K562 (cell line): ENCODE measurements around the gene UBE2B. TPM values are rescaled to one million over a fixed set of nuclear protein-coding genes. Genes with fewer than 3 reads are reported as not detected.

ENCODE experiments used
- BCL6 ChIP-seq: fragments of 250-450 bp; sonication (Bioruptor Pico); IDR thresholded peaks from 2 replicates; pipeline ENCODE4 v1.4.0; 2020
- CBX5 ChIP-seq: IDR thresholded peaks from 2 replicates; pipeline ENCODE4 v1.6.1; 2014; ENCODE audit warnings: low read depth, borderline replicate concordance
- CCNT2 ChIP-seq: IDR thresholded peaks from 2 replicates; pipeline ENCODE4 v1.6.1; 2011; ENCODE audit warnings: borderline replicate concordance, low read depth, mild to moderate bottlenecking, moderate library complexity, mixed read lengths, low read length; ENCODE audit not compliant: insufficient read length; ENCODE audit errors: extremely low read depth
- DIDO1 ChIP-seq: fragments of 450-650 bp; IDR thresholded peaks from 2 replicates; pipeline ENCODE4 v1.6.1; 2016; ENCODE audit warnings: low read depth, missing biosample characterization, missing genetic modification characterization
- EHMT2 ChIP-seq: fragments of 450-650 bp; IDR thresholded peaks from 2 replicates; pipeline ENCODE4 v1.6.1; 2018; ENCODE audit warnings: antibody characterized with exemption
- EP400 ChIP-seq: fragments of 450-650 bp; IDR thresholded peaks from 2 replicates; pipeline ENCODE4 v1.6.1; 2017; ENCODE audit warnings: antibody characterized with exemption, mild to moderate bottlenecking, moderate library complexity
- ESRRB ChIP-seq: fragments of 250-450 bp; sonication (Bioruptor Pico); IDR thresholded peaks from 2 replicates; pipeline ENCODE4 v1.5.0; 2020; ENCODE audit warnings: mild to moderate bottlenecking, moderate library complexity, borderline replicate concordance
- FUS ChIP-seq: fragments of 200-400 bp; formaldehyde crosslinking; optimal IDR thresholded peaks from 2 replicates; pipeline ENCODE3; 2017; ENCODE audit warnings: low read depth, low read length
- GATA2 ChIP-seq: sonication (generic); formaldehyde crosslinking; IDR thresholded peaks from 2 replicates; pipeline ENCODE4 v1.4.0; 2020; ENCODE audit warnings: mild to moderate bottlenecking, missing genetic modification reagents
- HDAC8 ChIP-seq: fragments of 450-650 bp; IDR thresholded peaks from 2 replicates; pipeline ENCODE4 v1.6.1; 2016; ENCODE audit warnings: mild to moderate bottlenecking, missing genetic modification characterization, moderate library complexity, missing compliant biosample characterization
- IRF2 ChIP-seq: sonication (generic); formaldehyde crosslinking; IDR thresholded peaks from 2 replicates; pipeline ENCODE4 v1.8.1; 2022; ENCODE audit warnings: mild to moderate bottlenecking, missing genetic modification reagents
- LEF1 ChIP-seq: fragments of 450-650 bp; IDR thresholded peaks from 2 replicates; pipeline ENCODE4 v1.6.1; 2016; ENCODE audit warnings: mild to moderate bottlenecking
- OTX1 ChIP-seq: fragments of 450-650 bp; formaldehyde crosslinking; IDR thresholded peaks from 2 replicates; pipeline ENCODE4 v1.4.0; 2022; ENCODE audit warnings: mild to moderate bottlenecking
- RFX5 ChIP-seq: IDR thresholded peaks from 2 replicates; pipeline ENCODE4 v1.6.1; 2011; ENCODE audit warnings: low read depth, mild to moderate bottlenecking, improper control_type of control experiment, low read length
- STAT5B ChIP-seq: fragments of 250-450 bp; sonication (Bioruptor Pico); IDR thresholded peaks from 2 replicates; pipeline ENCODE4 v1.8.0; 2021; ENCODE audit warnings: mild to moderate bottlenecking, inconsistent platforms
- TCFL5 ChIP-seq: fragments of 250-450 bp; sonication (Bioruptor Pico); conservative IDR thresholded peaks from 2 replicates; pipeline ENCODE4 v1.6.1; 2021; ENCODE audit warnings: mild to moderate bottlenecking, moderate library complexity, matching md5 sums
- ZBTB7A ChIP-seq: IDR thresholded peaks from 2 replicates; pipeline ENCODE4 v1.6.1; 2011; ENCODE audit warnings: low read depth, mild to moderate bottlenecking, low read length, moderate library complexity, borderline replicate concordance; ENCODE audit not compliant: control insufficient read depth
- ZFP36 ChIP-seq: fragments of 150-350 bp; IDR thresholded peaks from 2 replicates; pipeline ENCODE4 v1.6.1; 2018; ENCODE audit warnings: low read length, low read depth; ENCODE audit not compliant: partially characterized antibody
- ZNF354B ChIP-seq: fragments of 250-450 bp; sonication (Bioruptor Pico); IDR thresholded peaks from 2 replicates; pipeline ENCODE4 v1.4.0; 2020
- ZNF408 ChIP-seq: fragments of 250-450 bp; sonication (Bioruptor Pico); IDR thresholded peaks from 2 replicates; pipeline ENCODE4 v1.4.0; 2020; ENCODE audit warnings: low read depth, mild to moderate bottlenecking, moderate library complexity
- ZNF717 ChIP-seq: fragments of 250-450 bp; sonication (Bioruptor Pico); IDR thresholded peaks from 2 replicates; pipeline ENCODE4 v1.5.0; 2021
- polyA plus RNA-seq, 8 experiments: library from polyadenylated mRNA; depleted of rRNA in 4 of 8; stranded (reverse) in 5 of 8; unstranded in 3 of 8; fragments of >200 nt; fragmentation: Nextera tagmentation in 2 of 8; fragmentation: Illumina TruSeq in 1 of 8; extraction: Ambion mirVana in 2 of 8; extraction: Trizol in 1 of 8; gene quantifications; 2 replicates each; pipeline versions ENCODE4 v1.2.1 to v1.2.3, GENCODE V29; 2011 to 2014; ENCODE audit warnings: inconsistent platforms in 1 of 8, missing spikeins in 1 of 8
- total RNA-seq, 7 experiments: library from RNA; depleted of rRNA in 6 of 7; stranded (reverse); fragments of >200 nt in 6 of 7; fragmentation: Illumina TruSeq in 2 of 7; extraction: Trizol in 2 of 7; gene quantifications; 2 replicates each; pipeline versions ENCODE4 v1.2.1 to v1.2.3, GENCODE V29; 2011 to 2021; ENCODE audit warnings: low replicate concordance in 1 of 7
- TF ChIP-seq, protein P1 (sequence below): sonication (generic); formaldehyde crosslinking; IDR thresholded peaks from 2 replicates; pipeline ENCODE4 v1.8.1; 2023; ENCODE audit warnings: mild to moderate bottlenecking, missing genetic modification reagents
- TF ChIP-seq, protein P2 (sequence below), 3 experiments: fragments of 200-800 bp in 1 of 3; fragments of 250-450 bp in 1 of 3; fragments of 450-650 bp in 1 of 3; sonication (Bioruptor Pico) in 1 of 3; sonication (Bioruptor generic) in 1 of 3; formaldehyde crosslinking in 1 of 3; IDR thresholded peaks; 2 replicates each; pipeline versions ENCODE4 v1.6.1 to v1.8.0; 2016 to 2022; ENCODE audit warnings: mild to moderate bottlenecking in 2 of 3, missing genetic modification characterization in 2 of 3, missing compliant biosample characterization in 1 of 3, moderate library complexity in 1 of 3
- TF ChIP-seq, protein P3 (sequence below): fragments of 250-450 bp; sonication (Bioruptor Pico); IDR thresholded peaks from 2 replicates; pipeline ENCODE4 v1.8.0; 2021; ENCODE audit warnings: moderate library complexity, mild to moderate bottlenecking, inconsistent platforms

The UBE2B gene
- total and polyA plus RNA-seq, 9 of the 15 experiments (the other 6 are each of a cell fraction or from before 2014, with no cell fraction given): 13.1 to 198 (median 75.5) TPM

DNA sequence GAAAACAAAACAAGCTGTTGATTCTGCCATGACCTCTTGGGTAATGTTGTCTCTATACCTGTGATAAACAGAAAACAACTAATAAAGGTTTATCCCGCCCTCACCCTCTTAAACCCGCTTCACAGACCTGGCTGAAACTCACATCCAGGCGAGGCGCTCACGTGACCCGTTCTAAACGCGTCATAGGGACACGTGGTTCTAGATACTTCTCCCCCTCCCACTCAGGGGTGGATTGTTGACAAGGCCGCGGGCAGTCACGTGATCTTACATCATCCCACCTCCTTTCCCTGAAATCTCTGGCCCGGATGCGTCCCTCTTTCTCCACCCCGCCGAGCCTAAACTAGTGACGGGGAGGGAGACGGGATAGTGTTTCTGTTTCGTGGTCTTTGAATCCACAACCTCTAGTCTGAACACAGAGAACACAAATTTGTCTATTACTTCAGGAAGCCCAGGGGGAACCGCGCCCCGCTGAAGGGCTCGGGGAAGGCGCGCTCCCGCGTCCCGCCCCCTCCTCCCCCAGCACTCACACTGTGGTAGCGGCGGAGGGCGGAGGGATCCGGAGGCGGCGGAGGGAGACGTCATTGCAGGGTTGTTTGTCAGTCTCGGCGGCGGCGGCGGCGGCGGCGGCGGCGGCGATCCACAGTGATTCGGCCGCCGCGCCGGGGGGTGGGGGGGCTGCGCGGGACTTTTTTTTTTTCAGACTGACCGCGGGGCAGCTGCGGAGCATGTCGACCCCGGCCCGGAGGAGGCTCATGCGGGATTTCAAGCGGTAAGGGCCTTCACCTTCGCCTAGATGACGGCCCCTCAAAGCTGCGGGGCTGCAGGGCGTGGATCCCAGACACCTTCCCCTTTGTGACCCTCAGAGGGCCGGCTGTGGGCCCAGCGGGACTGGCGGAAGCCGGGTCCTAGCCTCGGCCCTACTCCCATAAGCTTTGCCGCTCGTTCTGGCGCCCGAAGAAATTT is at the start of gene UBE2B (continued):
- TF ChIP-seq, protein P1, sequence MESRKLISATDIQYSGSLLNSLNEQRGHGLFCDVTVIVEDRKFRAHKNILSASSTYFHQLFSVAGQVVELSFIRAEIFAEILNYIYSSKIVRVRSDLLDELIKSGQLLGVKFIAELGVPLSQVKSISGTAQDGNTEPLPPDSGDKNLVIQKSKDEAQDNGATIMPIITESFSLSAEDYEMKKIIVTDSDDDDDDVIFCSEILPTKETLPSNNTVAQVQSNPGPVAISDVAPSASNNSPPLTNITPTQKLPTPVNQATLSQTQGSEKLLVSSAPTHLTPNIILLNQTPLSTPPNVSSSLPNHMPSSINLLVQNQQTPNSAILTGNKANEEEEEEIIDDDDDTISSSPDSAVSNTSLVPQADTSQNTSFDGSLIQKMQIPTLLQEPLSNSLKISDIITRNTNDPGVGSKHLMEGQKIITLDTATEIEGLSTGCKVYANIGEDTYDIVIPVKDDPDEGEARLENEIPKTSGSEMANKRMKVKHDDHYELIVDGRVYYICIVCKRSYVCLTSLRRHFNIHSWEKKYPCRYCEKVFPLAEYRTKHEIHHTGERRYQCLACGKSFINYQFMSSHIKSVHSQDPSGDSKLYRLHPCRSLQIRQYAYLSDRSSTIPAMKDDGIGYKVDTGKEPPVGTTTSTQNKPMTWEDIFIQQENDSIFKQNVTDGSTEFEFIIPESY (CRISPR knock-in tag): no peak
- TF ChIP-seq CBX5 (no peak), ZNF717 (CRISPR knock-in tag) (no peak), HDAC8 (tag) (peak; percentile 62; the same call in 1 of the 2 replicates), OTX1 (peak; percentile 33; the same call in 1 of the 2 replicates), ESRRB (CRISPR knock-in tag) (no peak), BCL6 (CRISPR knock-in tag) (no peak), RFX5 (no peak), ZBTB7A (peak; percentile 86; the same call in 1 of the 2 replicates), FUS (no peak), GATA2 (CRISPR knock-in tag) (no peak), LEF1 (peak; percentile 82), DIDO1 (tag) (peak; percentile 68), ZNF408 (CRISPR knock-in tag) (no peak), EHMT2 (no peak), ZNF354B (no peak), STAT5B (CRISPR knock-in tag) (no peak), ZFP36 (no peak), IRF2 (CRISPR knock-in tag) (no peak), CCNT2 (peak; percentile 56), TCFL5 (CRISPR knock-in tag) (no peak), EP400 (peak; percentile 95)
- TF ChIP-seq, protein P2, sequence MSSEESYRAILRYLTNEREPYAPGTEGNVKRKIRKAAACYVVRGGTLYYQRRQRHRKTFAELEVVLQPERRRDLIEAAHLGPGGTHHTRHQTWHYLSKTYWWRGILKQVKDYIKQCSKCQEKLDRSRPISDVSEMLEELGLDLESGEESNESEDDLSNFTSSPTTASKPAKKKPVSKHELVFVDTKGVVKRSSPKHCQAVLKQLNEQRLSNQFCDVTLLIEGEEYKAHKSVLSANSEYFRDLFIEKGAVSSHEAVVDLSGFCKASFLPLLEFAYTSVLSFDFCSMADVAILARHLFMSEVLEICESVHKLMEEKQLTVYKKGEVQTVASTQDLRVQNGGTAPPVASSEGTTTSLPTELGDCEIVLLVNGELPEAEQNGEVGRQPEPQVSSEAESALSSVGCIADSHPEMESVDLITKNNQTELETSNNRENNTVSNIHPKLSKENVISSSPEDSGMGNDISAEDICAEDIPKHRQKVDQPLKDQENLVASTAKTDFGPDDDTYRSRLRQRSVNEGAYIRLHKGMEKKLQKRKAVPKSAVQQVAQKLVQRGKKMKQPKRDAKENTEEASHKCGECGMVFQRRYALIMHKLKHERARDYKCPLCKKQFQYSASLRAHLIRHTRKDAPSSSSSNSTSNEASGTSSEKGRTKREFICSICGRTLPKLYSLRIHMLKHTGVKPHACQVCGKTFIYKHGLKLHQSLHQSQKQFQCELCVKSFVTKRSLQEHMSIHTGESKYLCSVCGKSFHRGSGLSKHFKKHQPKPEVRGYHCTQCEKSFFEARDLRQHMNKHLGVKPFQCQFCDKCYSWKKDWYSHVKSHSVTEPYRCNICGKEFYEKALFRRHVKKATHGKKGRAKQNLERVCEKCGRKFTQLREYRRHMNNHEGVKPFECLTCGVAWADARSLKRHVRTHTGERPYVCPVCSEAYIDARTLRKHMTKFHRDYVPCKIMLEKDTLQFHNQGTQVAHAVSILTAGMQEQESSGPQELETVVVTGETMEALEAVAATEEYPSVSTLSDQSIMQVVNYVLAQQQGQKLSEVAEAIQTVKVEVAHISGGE (CRISPR knock-in tag; IDR thresholded peaks at IDR 0.05): no peak; a peak in 1 of 6 replicates
- TF ChIP-seq, protein P3, sequence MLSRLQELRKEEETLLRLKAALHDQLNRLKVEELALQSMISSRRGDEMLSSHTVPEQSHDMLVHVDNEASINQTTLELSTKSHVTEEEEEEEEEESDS (CRISPR knock-in tag): no peak
